HepG2 (cell line): ENCODE results near the gene NCR3LG1. TPM values are rescaled to one million over a fixed set of nuclear protein-coding genes. Genes with fewer than 3 reads are reported as not detected.

Source experiments
- ARHGAP35 ChIP-seq: sonication (generic); formaldehyde crosslinking; IDR thresholded peaks from 2 replicates; pipeline ENCODE4 v1.9.0; 2022; ENCODE audit warnings: mild to moderate bottlenecking, inconsistent platforms, moderate library complexity, missing genetic modification reagents, borderline replicate concordance
- KLF13 ChIP-seq: sonication (generic); formaldehyde crosslinking; IDR thresholded peaks from 2 replicates; pipeline ENCODE4 v1.4.0; 2020; ENCODE audit warnings: mild to moderate bottlenecking, missing genetic modification reagents
- ZMAT3 ChIP-seq: sonication (generic); formaldehyde crosslinking; conservative IDR thresholded peaks from 2 replicates; pipeline ENCODE4 v1.7.0; 2021; ENCODE audit warnings: missing genetic modification reagents
- ZNF10 ChIP-seq: sonication (generic); formaldehyde crosslinking; IDR thresholded peaks from 2 replicates; pipeline ENCODE4 v1.4.0; 2020; ENCODE audit warnings: mild to moderate bottlenecking, low read depth, missing genetic modification reagents, borderline replicate concordance
- ZNF20 ChIP-seq: sonication (generic); formaldehyde crosslinking; IDR thresholded peaks from 2 replicates; pipeline ENCODE4 v1.4.0; 2020; ENCODE audit warnings: mild to moderate bottlenecking, moderate library complexity, missing genetic modification reagents
- ZNF3 ChIP-seq: IDR thresholded peaks from 2 replicates; pipeline ENCODE4 v1.7.0; 2017; ENCODE audit warnings: inconsistent platforms
- ZNF331 ChIP-seq: sonication (generic); formaldehyde crosslinking; IDR thresholded peaks from 2 replicates; pipeline ENCODE4 v1.4.0; 2020; ENCODE audit warnings: missing genetic modification reagents
- ZNF510 ChIP-seq: sonication (generic); formaldehyde crosslinking; IDR thresholded peaks from 2 replicates; pipeline ENCODE4 v1.4.0; 2020; ENCODE audit warnings: low read depth, mild to moderate bottlenecking, missing genetic modification reagents
- ZNF724P ChIP-seq: sonication (generic); formaldehyde crosslinking; IDR thresholded peaks from 2 replicates; pipeline ENCODE4 v1.8.0; 2022; ENCODE audit warnings: missing genetic modification reagents, borderline replicate concordance
- polyA plus RNA-seq, 8 experiments: library from polyadenylated mRNA; depleted of rRNA in 3 of 8; stranded (reverse) in 7 of 8; unstranded in 1 of 8; fragments of >200 nt; fragmentation: Illumina TruSeq in 4 of 8; extraction: Trizol in 4 of 8; gene quantifications; 2 replicates each; pipeline versions ENCODE4 v1.2.1 to v1.2.3, GENCODE V29; 2011 to 2016; ENCODE audit warnings: low read depth in 4 of 8, missing spikeins in 1 of 8, mixed read lengths in 1 of 8; ENCODE audit not compliant: insufficient read depth in 1 of 8
- total RNA-seq, 5 experiments: library from RNA; depleted of rRNA; stranded (reverse); fragments of >200 nt; fragmentation: Illumina TruSeq; extraction: Trizol; gene quantifications; 2 replicates each; pipeline ENCODE4 v1.2.3, GENCODE V29; 2016; ENCODE audit warnings: low read depth in 1 of 5
- TF ChIP-seq, protein P1 (sequence below): sonication (generic); formaldehyde crosslinking; conservative IDR thresholded peaks from 2 replicates; pipeline ENCODE4 v1.4.0; 2020; ENCODE audit warnings: missing genetic modification reagents
- TF ChIP-seq, protein P2 (sequence below): sonication (generic); formaldehyde crosslinking; IDR thresholded peaks from 2 replicates; pipeline ENCODE4 v1.8.0; 2022; ENCODE audit warnings: low read depth, missing genetic modification reagents
- TF ChIP-seq, protein P3 (sequence below): IDR thresholded peaks from 2 replicates; pipeline ENCODE4 v1.6.1; 2016; ENCODE audit warnings: low read depth, borderline replicate concordance
- TF ChIP-seq, protein P4 (sequence below): sonication (generic); formaldehyde crosslinking; IDR thresholded peaks from 2 replicates; pipeline ENCODE4 v1.4.0; 2020; ENCODE audit warnings: mild to moderate bottlenecking, missing genetic modification reagents, borderline replicate concordance
- TF ChIP-seq, protein P5 (sequence below): sonication (generic); formaldehyde crosslinking; IDR thresholded peaks from 2 replicates; pipeline ENCODE4 v1.4.0; 2020; ENCODE audit warnings: missing genetic modification reagents, borderline replicate concordance

NCR3LG1 gene
- total and polyA plus RNA-seq, 2 of the 13 experiments (the other 11 are each of a cell fraction or from before 2014, with no cell fraction given): 16.1 to 25.1 TPM

DNA sequence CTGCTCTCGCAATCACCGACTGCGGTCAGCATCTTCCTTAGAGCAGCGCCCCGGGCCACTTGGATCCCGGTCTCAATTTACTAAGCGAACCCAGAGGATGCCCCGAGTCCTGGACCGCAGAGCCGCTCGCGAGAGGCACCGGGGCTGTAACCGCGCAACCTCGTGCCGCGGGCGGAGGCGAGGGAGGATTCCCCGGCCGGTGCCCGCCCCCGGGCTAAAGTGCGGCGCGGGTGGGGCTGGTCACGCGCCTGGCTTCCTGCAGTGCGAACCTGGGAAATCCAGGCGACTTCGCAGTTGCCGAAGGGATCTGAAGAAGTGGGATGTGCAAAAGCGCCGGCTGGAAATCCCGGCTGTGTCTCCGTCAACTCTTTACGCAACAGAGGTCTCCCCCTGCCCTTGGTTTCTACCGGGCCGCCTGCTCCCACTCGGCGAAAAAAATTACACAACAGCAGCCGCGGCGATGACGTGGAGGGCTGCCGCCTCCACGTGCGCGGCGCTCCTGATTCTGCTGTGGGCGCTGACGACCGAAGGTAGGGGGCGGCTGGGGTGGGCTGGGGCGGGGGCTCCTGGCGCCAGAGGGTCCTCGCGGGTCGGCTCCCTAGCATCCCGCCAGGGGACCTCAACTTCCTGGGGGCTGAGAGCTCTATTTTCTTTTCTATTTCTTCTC is at the start of gene NCR3LG1 (continued):
- TF ChIP-seq, protein P1, sequence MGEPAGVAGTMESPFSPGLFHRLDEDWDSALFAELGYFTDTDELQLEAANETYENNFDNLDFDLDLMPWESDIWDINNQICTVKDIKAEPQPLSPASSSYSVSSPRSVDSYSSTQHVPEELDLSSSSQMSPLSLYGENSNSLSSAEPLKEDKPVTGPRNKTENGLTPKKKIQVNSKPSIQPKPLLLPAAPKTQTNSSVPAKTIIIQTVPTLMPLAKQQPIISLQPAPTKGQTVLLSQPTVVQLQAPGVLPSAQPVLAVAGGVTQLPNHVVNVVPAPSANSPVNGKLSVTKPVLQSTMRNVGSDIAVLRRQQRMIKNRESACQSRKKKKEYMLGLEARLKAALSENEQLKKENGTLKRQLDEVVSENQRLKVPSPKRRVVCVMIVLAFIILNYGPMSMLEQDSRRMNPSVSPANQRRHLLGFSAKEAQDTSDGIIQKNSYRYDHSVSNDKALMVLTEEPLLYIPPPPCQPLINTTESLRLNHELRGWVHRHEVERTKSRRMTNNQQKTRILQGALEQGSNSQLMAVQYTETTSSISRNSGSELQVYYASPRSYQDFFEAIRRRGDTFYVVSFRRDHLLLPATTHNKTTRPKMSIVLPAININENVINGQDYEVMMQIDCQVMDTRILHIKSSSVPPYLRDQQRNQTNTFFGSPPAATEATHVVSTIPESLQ (CRISPR knock-in tag): no peak
- TF ChIP-seq ZMAT3 (CRISPR knock-in tag) (no peak), ZNF3 (CRISPR knock-in tag) (no peak), ZNF10 (no peak), ZNF20 (CRISPR knock-in tag) (0 out of 2 replicates have a peak, but pooled peaks have one; percentile 49), ZNF724P (CRISPR knock-in tag) (0 out of 2 replicates have a peak, but pooled peaks have one; percentile 75), ARHGAP35 (peak; percentile 90), ZNF510 (0 out of 2 replicates have a peak, but pooled peaks have one; percentile 38), ZNF331 (CRISPR knock-in tag) (peak; percentile 54; the same call in 1 of the 2 replicates), KLF13 (CRISPR knock-in tag) (no peak)
- TF ChIP-seq, protein P2, sequence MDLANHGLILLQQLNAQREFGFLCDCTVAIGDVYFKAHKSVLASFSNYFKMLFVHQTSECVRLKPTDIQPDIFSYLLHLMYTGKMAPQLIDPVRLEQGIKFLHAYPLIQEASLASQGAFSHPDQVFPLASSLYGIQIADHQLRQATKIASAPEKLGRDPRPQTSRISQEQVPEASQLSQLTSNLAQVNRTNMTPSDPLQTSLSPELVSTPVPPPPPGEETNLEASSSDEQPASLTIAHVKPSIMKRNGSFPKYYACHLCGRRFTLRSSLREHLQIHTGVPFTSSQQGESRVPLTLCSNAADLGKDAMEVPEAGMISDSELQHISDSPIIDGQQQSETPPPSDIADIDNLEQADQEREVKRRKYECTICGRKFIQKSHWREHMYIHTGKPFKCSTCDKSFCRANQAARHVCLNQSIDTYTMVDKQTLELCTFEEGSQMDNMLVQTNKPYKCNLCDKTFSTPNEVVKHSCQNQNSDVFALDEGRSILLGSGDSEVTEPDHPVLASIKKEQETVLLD (CRISPR knock-in tag): no peak; the same call in 1 of the 2 replicates
- TF ChIP-seq, protein P3, sequence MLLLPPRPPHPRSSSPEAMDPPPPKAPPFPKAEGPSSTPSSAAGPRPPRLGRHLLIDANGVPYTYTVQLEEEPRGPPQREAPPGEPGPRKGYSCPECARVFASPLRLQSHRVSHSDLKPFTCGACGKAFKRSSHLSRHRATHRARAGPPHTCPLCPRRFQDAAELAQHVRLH: peak; percentile 59; the same call in 1 of the 2 replicates
- TF ChIP-seq, protein P4, sequence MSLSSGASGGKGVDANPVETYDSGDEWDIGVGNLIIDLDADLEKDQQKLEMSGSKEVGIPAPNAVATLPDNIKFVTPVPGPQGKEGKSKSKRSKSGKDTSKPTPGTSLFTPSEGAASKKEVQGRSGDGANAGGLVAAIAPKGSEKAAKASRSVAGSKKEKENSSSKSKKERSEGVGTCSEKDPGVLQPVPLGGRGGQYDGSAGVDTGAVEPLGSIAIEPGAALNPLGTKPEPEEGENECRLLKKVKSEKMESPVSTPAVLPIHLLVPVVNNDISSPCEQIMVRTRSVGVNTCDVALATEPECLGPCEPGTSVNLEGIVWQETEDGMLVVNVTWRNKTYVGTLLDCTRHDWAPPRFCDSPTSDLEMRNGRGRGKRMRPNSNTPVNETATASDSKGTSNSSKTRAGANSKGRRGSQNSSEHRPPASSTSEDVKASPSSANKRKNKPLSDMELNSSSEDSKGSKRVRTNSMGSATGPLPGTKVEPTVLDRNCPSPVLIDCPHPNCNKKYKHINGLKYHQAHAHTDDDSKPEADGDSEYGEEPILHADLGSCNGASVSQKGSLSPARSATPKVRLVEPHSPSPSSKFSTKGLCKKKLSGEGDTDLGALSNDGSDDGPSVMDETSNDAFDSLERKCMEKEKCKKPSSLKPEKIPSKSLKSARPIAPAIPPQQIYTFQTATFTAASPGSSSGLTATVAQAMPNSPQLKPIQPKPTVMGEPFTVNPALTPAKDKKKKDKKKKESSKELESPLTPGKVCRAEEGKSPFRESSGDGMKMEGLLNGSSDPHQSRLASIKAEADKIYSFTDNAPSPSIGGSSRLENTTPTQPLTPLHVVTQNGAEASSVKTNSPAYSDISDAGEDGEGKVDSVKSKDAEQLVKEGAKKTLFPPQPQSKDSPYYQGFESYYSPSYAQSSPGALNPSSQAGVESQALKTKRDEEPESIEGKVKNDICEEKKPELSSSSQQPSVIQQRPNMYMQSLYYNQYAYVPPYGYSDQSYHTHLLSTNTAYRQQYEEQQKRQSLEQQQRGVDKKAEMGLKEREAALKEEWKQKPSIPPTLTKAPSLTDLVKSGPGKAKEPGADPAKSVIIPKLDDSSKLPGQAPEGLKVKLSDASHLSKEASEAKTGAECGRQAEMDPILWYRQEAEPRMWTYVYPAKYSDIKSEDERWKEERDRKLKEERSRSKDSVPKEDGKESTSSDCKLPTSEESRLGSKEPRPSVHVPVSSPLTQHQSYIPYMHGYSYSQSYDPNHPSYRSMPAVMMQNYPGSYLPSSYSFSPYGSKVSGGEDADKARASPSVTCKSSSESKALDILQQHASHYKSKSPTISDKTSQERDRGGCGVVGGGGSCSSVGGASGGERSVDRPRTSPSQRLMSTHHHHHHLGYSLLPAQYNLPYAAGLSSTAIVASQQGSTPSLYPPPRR (CRISPR knock-in tag): peak; percentile 48; the same call in 1 of the 2 replicates
- TF ChIP-seq, protein P5, sequence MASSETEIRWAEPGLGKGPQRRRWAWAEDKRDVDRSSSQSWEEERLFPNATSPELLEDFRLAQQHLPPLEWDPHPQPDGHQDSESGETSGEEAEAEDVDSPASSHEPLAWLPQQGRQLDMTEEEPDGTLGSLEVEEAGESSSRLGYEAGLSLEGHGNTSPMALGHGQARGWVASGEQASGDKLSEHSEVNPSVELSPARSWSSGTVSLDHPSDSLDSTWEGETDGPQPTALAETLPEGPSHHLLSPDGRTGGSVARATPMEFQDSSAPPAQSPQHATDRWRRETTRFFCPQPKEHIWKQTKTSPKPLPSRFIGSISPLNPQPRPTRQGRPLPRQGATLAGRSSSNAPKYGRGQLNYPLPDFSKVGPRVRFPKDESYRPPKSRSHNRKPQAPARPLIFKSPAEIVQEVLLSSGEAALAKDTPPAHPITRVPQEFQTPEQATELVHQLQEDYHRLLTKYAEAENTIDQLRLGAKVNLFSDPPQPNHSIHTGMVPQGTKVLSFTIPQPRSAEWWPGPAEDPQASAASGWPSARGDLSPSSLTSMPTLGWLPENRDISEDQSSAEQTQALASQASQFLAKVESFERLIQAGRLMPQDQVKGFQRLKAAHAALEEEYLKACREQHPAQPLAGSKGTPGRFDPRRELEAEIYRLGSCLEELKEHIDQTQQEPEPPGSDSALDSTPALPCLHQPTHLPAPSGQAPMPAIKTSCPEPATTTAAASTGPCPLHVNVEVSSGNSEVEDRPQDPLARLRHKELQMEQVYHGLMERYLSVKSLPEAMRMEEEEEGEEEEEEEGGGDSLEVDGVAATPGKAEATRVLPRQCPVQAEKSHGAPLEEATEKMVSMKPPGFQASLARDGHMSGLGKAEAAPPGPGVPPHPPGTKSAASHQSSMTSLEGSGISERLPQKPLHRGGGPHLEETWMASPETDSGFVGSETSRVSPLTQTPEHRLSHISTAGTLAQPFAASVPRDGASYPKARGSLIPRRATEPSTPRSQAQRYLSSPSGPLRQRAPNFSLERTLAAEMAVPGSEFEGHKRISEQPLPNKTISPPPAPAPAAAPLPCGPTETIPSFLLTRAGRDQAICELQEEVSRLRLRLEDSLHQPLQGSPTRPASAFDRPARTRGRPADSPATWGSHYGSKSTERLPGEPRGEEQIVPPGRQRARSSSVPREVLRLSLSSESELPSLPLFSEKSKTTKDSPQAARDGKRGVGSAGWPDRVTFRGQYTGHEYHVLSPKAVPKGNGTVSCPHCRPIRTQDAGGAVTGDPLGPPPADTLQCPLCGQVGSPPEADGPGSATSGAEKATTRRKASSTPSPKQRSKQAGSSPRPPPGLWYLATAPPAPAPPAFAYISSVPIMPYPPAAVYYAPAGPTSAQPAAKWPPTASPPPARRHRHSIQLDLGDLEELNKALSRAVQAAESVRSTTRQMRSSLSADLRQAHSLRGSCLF (CRISPR knock-in tag): 0 out of 2 replicates have a peak, but pooled peaks have one; percentile 22
